ACHN (cell line): ENCODE results near the gene CLTA.
"Not testable (repeated sequence)": the region's sequence is repeated elsewhere in the genome, so short reads cannot be mapped to it uniquely, and the experiment has no call there.

ENCODE experiments used
- DNase-seq: peaks from one replicate; pipeline ENCODE4 v3.0.0-alpha.2; 2015
- in situ Hi-C: cut with HindIII; loops from 2 replicates; pipeline ENCODE4 v1.10.0; 2017; ENCODE audit warnings: low sequenced_read_pairs, low pct_ligation_motif_present, low pct_unique_long_range_greater_than_20kb

Gene CLTA

GRCh38 chr9:36174731-36175130 is 16.0 kb upstream of the CLTA start:
- no peak for DNase-seq
- in situ Hi-C loops, result no loop called here

- in situ Hi-C loops, DNase-seq: not testable (repeated sequence)
These were observed 15.5 kb upstream of the CLTA start for GRCh38 chr9:36175209-36175608.

GRCh38 chr9:36176496-36176895 is 14.2 kb upstream of the CLTA start:
- in situ Hi-C loops, DNase-seq: not testable (repeated sequence)

GRCh38 chr9:36177571-36177970 is 13.2 kb upstream of the CLTA start:
- in situ Hi-C loops, result no loop called here
- DNase-seq, result no peak

- in situ Hi-C loops, DNase-seq: not testable (repeated sequence)
These were observed 10.5 kb upstream of the CLTA start for GRCh38 chr9:36180243-36180642.

GRCh38 chr9:36187414-36187813 is 3.3 kb upstream of the CLTA start:
- in situ Hi-C loops, result no loop called here
- peak; percentile 63 for DNase-seq

GRCh38 chr9:36188212-36188611 is 2.5 kb upstream of the CLTA start:
- in situ Hi-C loops, result no loop called here
- no peak for DNase-seq

GRCh38 chr9:36189976-36190375 is 745 bp upstream of the CLTA start:
- DNase-seq, result peak; percentile 29
- in situ Hi-C loops, result no loop called here

- in situ Hi-C loops, result no loop called here
- peak; percentile 32 for DNase-seq
These were observed 547 bp downstream of the CLTA start for GRCh38 chr9:36191290-36191645.

- DNase-seq, result no peak
- in situ Hi-C loops, result no loop called here
These were observed 965 bp downstream of the CLTA start for GRCh38 chr9:36191686-36192085.

GRCh38 chr9:36192196-36192595 is 1.5 kb downstream of the CLTA start:
- peak; percentile 32 for DNase-seq
- in situ Hi-C loops, result no loop called here

- DNase-seq, result no peak
- in situ Hi-C loops, result no loop called here
These were observed 2.3 kb downstream of the CLTA start for GRCh38 chr9:36193023-36193422.

GRCh38 chr9:36194326-36195000 is 3.7 kb downstream of the CLTA start:
- no peak for DNase-seq
- in situ Hi-C loops, result no loop called here

GRCh38 chr9:36204906-36205547 is 14.3 kb downstream of the CLTA start:
- DNase-seq, result peak; percentile 36
- in situ Hi-C loops, result loop anchor here (25.0 kb wide), 1 partner anchor 157 kb away; no protein-coding TSS in a partner anchor

GRCh38 chr9:36207016-36207415 is 16.3 kb downstream of the CLTA start:
- in situ Hi-C loops, result loop anchor here (25.0 kb wide), 1 partner anchor 155 kb away; no protein-coding TSS in a partner anchor
- DNase-seq, result peak; percentile 55

GRCh38 chr9:36207546-36208012 is 16.9 kb downstream of the CLTA start:
- no peak for DNase-seq
- in situ Hi-C loops, result loop anchor here (25.0 kb wide), 1 partner anchor 155 kb away; no protein-coding TSS in a partner anchor

- in situ Hi-C loops, result loop anchor here (25.0 kb wide), 1 partner anchor 154 kb away; no protein-coding TSS in a partner anchor
- DNase-seq, result no peak
These were observed 18.0 kb downstream of the CLTA start for GRCh38 chr9:36208521-36209253.

- in situ Hi-C loops, result loop anchor here (25.0 kb wide), 1 partner anchor 152 kb away; no protein-coding TSS in a partner anchor
- no peak for DNase-seq
These were observed 20.0 kb downstream of the CLTA start for GRCh38 chr9:36210722-36211121.

GRCh38 chr9:36211510-36211909 is 20.8 kb downstream of the CLTA start:
- in situ Hi-C loops, result loop anchor here (25.0 kb wide), 1 partner anchor 151 kb away; no protein-coding TSS in a partner anchor
- DNase-seq, result no peak
